Activated naive CD8-positive, alpha-beta T cell treated with anti-CD3 and anti-CD28 coated beads, Interleukin-2, amount 10 ng/mL, durations not matched to agents 7 days and 5 days (primary cell): ENCODE measurements around the gene PITRM1. TPM values are rescaled to one million over a fixed set of nuclear protein-coding genes. Genes with fewer than 3 reads are reported as not detected.

Experiments
- ATAC-seq: fragments of 150-1000 bp; cut with Tn5 transposase; one replicate; pipeline ENCODE4 v1.10.0; 2021; ENCODE audit warnings: low read depth, moderate library complexity
- POLR2A ChIA-PET: fragments of 350-600 bp; sonication (Branson Sonifier 250); formaldehyde crosslinking; loops from one replicate; lab custom pipeline; 2021; ENCODE audit warnings: antibody characterized with exemption; lab: Charles Lee
- DNase-seq: peaks from one replicate; pipeline ENCODE4 v3.0.0; 2021
- H3K27ac Mint-ChIP-seq: one replicate; pipeline ENCODE4 v1.8.0; 2022; ENCODE audit warnings: mild to moderate bottlenecking, mixed read lengths
- H3K27me3 Mint-ChIP-seq: one replicate; pipeline ENCODE4 v1.8.0; 2022; ENCODE audit warnings: mild to moderate bottlenecking, moderate library complexity, mixed read lengths
- H3K36me3 Mint-ChIP-seq: one replicate; pipeline ENCODE4 v1.8.0; 2021; ENCODE audit warnings: mild to moderate bottlenecking, mixed read lengths
- H3K4me1 Mint-ChIP-seq: one replicate; pipeline ENCODE4 v1.8.0; 2021; ENCODE audit warnings: mixed read lengths
- H3K4me3 Mint-ChIP-seq: one replicate; pipeline ENCODE4 v1.8.0; 2022; ENCODE audit warnings: mild to moderate bottlenecking, moderate library complexity, mixed read lengths
- H3K9me3 Mint-ChIP-seq: one replicate; pipeline ENCODE4 v1.8.0; 2021; ENCODE audit warnings: mixed read lengths
- total RNA-seq, 2 experiments: library from RNA; stranded (reverse); gene quantifications; one replicate each; pipeline ENCODE4 v1.2.3, GENCODE V29; 2021

The PITRM1 gene
- total RNA-seq, 2 experiments from 2014 or later: 64.4 to 65.2 TPM

DNA sequence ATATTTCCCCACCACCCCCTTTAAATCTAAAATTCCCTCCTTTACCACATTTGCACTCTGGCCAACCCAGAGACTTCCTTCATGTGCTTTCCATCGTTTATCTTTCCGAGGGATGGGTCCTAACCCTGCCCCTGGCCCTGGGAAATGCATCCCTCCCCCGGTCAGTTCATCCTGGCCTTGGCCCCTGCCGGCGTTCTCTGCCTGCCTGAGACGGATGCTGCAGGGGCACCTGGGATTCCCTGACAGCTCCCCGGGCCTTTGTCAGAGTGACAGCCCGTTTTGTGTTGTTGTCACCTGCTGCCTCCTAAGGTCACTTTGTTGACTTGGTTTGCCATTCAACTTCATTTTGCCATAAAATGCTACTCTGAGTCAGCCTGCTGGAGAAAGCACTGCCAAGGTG lies 34.8 kb upstream of the PITRM1 start:
- ATAC-seq (no peak), DNase-seq (no peak)
- no peak overlapping the region for H3K4me3 Mint-ChIP-seq
- H3K27ac Mint-ChIP-seq: no peak overlapping the region
- H3K4me1 Mint-ChIP-seq: no peaks in the 10 kb centered on the region
- no peaks in the 10 kb centered on the region for H3K9me3 Mint-ChIP-seq
- H3K27me3 Mint-ChIP-seq: peaks cover 47% of the 10 kb centered on the region
- H3K36me3 Mint-ChIP-seq: no peaks in the 10 kb centered on the region
- POLR2A ChIA-PET: no interaction called here

DNA sequence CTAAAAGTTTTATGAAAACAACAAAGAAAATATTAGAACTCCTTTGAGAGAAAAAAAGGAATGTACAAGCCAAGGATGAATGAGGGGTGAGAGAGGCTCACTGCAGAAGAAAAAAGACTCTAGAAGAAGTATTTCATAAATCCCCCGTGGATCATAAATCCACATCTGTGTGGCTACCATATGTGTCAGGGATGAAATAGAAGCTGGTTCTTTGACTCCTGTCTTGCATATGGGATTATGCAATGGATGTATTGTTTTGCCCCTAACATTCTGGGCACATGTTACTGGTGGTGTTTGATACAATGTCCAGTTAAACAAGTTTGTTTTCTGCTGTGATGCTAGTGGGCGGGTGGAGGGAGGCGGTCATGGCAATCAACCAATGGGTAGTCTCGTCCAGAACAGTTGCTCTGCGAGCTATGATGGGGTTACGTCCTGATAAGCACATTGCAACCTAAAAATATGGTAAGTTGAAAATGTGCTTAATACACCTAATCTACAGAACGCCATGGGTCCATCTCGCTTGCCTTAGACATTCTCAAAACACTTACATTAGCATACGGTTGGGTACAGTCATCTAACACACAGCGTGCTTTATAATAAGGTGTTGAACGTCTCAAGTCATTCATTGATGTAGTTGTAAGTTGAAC lies 34.1 kb upstream of the PITRM1 start:
- peaks cover 53% of the 10 kb centered on the region for H3K27me3 Mint-ChIP-seq

DNA sequence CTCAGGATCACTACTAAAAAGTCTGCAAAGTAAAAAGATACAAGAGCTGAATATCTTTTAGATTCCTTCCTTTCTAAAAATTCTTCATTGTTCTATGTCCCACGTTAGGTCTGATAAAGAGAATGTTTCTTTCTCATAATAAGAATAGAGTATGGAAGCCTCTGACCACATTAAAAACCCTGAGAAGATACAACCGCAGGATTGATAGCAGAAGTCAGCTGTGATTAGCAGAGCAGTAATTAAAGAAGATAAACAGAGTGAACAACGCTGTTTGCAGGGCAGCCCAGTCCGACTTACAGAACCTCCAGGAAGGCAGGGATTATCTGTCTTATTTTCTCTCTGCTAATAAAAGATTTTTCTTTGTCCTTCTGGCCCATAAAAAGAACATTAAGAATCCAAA lies 31.4 kb upstream of the PITRM1 start:
- ATAC-seq (no peak), DNase-seq (no peak)
- POLR2A ChIA-PET: no interaction called here
- peaks cover 11% of the 10 kb centered on the region for H3K4me1 Mint-ChIP-seq
- H3K36me3 Mint-ChIP-seq: no peaks in the 10 kb centered on the region
- peaks cover 65% of the 10 kb centered on the region for H3K27me3 Mint-ChIP-seq
- no peaks in the 10 kb centered on the region for H3K9me3 Mint-ChIP-seq
- H3K4me3 Mint-ChIP-seq: no peak overlapping the region
- H3K27ac Mint-ChIP-seq: no peak overlapping the region

More for the DNA sequence above, 34.1 kb upstream of the PITRM1 start:
- no peak overlapping the region for H3K27ac Mint-ChIP-seq
- no peaks in the 10 kb centered on the region for H3K9me3 Mint-ChIP-seq
- POLR2A ChIA-PET: no interaction called here
- H3K36me3 Mint-ChIP-seq: no peaks in the 10 kb centered on the region
- H3K4me1 Mint-ChIP-seq: no peaks in the 10 kb centered on the region
- H3K4me3 Mint-ChIP-seq: no peak overlapping the region
- DNase-seq (no peak), ATAC-seq (no peak)

DNA sequence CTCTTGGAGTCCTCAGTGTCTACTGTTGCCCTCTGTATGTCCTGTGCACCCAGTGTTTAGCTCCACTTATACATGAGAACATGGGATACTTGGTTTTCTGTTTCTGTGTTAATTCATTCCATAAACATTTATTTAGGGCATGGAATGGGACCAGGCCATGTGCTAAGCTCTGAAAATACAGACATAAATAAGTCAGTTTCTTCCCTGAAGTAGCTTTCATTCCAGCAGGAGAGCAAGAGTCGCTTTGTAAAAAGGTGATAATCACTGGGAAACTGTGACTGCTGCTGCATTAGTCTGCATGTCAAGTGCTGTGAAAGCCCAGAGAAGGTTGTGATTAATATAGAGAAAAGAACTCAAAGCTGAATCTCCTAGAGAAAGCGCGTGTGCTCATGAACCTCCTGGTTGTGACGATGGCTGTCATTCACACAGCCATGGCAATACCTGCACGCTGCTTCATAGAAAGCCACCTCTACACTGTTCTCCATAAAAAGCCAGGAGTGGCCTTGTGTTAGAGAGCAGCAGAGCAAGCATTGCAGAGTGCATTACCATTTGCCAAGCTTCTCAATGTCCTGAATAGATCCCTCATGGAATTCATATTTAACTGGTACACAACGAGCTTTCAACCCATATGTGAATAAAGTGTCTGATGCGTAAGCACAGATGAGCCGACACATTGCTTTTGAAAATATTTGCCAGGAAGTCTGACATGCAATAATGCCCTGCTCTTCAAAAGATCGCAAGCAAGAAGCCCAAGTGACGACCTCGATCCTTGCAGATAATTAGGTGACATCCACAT lies 30.6 kb upstream of the PITRM1 start:
- no peak for ATAC-seq
- Mint-ChIP-seq H3K36me3 (no peaks in the 10 kb centered on the region), H3K4me1 (peaks cover 16% of the 10 kb centered on the region), H3K27me3 (peaks cover 66% of the 10 kb centered on the region), H3K4me3 (no peak overlapping the region), H3K9me3 (no peaks in the 10 kb centered on the region), H3K27ac (no peak overlapping the region)
- DNase-seq: no peak
- POLR2A ChIA-PET: no interaction called here

DNA sequence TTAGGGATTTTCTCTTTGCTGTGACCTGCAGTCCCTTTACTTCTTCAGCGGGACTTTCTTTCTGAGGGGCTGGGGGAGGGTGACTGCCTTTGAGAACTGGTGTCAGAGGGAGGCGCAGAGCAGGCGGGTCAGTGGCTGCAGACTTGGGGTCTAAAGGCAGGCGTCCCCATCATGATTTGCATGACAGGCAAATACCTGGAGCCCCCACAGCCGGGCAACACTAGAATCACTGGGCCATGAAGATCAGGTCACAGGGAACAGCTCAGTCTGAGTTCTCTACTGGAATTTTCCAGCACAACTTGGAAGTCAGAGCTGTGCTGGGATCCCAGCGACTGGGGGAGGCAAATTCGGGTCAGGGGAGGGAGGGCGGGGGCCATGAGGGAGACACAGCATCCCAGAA lies 29.2 kb upstream of the PITRM1 start:
- peaks cover 65% of the 10 kb centered on the region for H3K27me3 Mint-ChIP-seq
- H3K4me3 Mint-ChIP-seq: no peak overlapping the region
- ATAC-seq (no peak), DNase-seq (no peak)
- H3K9me3 Mint-ChIP-seq: no peaks in the 10 kb centered on the region
- peaks cover 25% of the 10 kb centered on the region for H3K4me1 Mint-ChIP-seq
- H3K27ac Mint-ChIP-seq: no peak overlapping the region
- POLR2A ChIA-PET: no interaction called here
- no peaks in the 10 kb centered on the region for H3K36me3 Mint-ChIP-seq

DNA sequence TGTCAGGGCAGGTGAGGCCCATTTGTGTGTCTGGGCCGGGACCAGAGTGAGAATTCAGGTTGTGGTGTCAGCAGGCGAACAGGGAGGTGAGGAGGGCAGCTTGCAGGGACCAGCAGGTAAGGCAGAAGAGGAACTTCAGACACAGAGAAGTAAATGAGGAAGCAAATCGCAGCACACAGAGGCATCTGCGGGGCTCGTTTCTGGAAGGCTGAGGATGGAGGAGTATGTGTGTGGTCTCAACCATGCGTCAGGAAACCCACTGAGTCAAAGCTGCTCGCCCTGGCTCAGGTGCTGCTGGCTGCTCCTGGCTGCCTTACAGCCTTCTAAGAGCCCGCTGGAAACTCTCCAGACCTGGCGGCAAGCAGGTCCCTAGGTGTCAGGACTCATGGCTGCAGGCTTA lies 26.9 kb upstream of the PITRM1 start:
- H3K4me3 Mint-ChIP-seq: peak overlapping the region; percentile 58
- POLR2A ChIA-PET: no interaction called here
- peaks cover 75% of the 10 kb centered on the region for H3K27me3 Mint-ChIP-seq
- H3K27ac Mint-ChIP-seq: no peak overlapping the region
- H3K4me1 Mint-ChIP-seq: peaks cover 27% of the 10 kb centered on the region
- H3K36me3 Mint-ChIP-seq: no peaks in the 10 kb centered on the region
- H3K9me3 Mint-ChIP-seq: no peaks in the 10 kb centered on the region
- DNase-seq (no peak), ATAC-seq (peak; percentile 77)

DNA sequence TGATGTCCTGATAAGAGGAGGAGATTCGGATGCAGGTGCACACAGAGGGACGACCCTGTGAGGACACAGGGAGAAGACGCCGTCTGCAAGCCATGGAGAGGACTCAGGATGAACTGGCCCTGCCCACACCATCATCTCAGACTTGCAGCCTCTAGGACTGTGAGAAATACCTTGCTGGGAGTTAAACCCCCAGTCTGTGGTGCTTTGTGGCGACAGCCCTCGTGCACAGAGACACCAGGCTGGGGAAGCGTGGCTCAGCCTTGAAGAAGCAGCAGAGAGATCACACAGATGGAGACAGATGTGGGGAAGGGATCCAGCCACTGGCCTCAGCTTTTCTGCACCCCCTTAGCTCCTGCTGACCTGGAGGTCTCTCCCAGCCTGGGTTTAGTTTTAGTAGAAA lies 26.3 kb upstream of the PITRM1 start:
- POLR2A ChIA-PET: no interaction called here
- peaks cover 27% of the 10 kb centered on the region for H3K4me1 Mint-ChIP-seq
- H3K27me3 Mint-ChIP-seq: peaks cover 76% of the 10 kb centered on the region
- DNase-seq (no peak), ATAC-seq (no peak)
- no peak overlapping the region for H3K27ac Mint-ChIP-seq
- no peaks in the 10 kb centered on the region for H3K36me3 Mint-ChIP-seq
- H3K4me3 Mint-ChIP-seq: peak overlapping the region; percentile 62
- H3K9me3 Mint-ChIP-seq: no peaks in the 10 kb centered on the region

DNA sequence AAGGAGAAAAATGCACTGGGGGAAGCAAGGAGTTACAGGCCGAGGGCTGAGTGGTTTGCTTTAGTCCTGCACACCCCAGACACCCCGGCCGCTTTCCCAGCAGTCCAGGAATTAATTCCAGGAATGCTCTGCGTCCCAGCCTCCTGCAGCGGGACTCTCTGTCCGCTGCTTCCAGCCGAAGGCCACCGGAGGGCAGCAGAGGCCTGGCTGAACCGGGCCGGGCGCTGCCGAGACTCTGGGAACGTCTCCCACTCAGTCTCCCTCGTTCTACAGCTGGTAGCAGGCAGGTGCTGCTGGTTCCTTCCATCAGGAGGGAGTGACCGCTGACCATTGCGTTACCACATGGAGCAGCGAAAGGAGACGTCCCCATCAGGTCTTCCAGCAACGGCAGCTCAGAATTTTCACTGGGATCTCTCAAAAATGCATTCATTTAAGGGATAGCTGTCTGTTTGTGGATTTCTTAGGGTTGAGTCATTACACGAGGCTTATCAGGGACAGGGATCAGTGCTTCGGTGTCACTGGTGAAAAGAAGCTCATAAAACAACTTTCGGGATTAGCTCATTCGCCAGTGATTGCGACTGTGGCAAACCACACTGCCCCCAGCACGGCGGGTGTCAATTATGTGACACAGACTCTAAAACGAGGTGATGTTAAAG lies 24.9 kb upstream of the PITRM1 start:
- POLR2A ChIA-PET: interaction anchor here (0.8 to 1.5 kb wide), 3 partner anchors 25 to 585 kb away, joined by 3 to 9 read pairs (median 3); partner anchors contain the start of gene PITRM1
- peaks cover 75% of the 10 kb centered on the region for H3K27me3 Mint-ChIP-seq
- H3K4me1 Mint-ChIP-seq: peaks cover 30% of the 10 kb centered on the region
- H3K4me3 Mint-ChIP-seq: peak overlapping the region; percentile 35
- DNase-seq (peak; percentile 72), ATAC-seq (peak; percentile 56)
- no peaks in the 10 kb centered on the region for H3K9me3 Mint-ChIP-seq
- no peak overlapping the region for H3K27ac Mint-ChIP-seq
- H3K36me3 Mint-ChIP-seq: no peaks in the 10 kb centered on the region

DNA sequence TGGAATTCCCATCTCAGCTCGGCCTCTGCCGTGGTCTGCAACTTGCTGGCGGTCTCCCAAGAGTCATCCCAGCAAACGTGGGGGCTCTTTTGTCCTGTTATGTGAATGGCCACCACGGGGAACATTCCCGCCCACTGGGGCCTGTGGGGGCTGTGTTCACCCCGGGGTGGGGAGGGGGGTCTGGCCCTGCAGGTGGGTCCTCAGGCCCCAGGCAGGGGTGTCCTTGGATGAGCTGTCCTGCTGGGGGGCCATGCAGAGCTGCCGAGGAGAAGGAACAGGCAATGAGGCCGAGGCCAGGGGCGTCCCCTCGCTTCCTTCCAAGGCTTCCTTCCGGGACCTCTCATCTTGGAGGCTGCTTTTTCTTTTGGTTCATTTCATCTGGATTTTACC lies 24.4 kb upstream of the PITRM1 start:
- no peaks in the 10 kb centered on the region for H3K36me3 Mint-ChIP-seq
- H3K4me3 Mint-ChIP-seq: no peak overlapping the region
- DNase-seq (no peak), ATAC-seq (no peak)
- peaks cover 74% of the 10 kb centered on the region for H3K27me3 Mint-ChIP-seq
- peaks cover 30% of the 10 kb centered on the region for H3K4me1 Mint-ChIP-seq
- no peak overlapping the region for H3K27ac Mint-ChIP-seq
- POLR2A ChIA-PET: interaction anchor here (0.8 to 1.5 kb wide), 3 partner anchors 24 to 586 kb away, joined by 3 to 9 read pairs (median 3); partner anchors contain the start of gene PITRM1
- H3K9me3 Mint-ChIP-seq: no peaks in the 10 kb centered on the region

DNA sequence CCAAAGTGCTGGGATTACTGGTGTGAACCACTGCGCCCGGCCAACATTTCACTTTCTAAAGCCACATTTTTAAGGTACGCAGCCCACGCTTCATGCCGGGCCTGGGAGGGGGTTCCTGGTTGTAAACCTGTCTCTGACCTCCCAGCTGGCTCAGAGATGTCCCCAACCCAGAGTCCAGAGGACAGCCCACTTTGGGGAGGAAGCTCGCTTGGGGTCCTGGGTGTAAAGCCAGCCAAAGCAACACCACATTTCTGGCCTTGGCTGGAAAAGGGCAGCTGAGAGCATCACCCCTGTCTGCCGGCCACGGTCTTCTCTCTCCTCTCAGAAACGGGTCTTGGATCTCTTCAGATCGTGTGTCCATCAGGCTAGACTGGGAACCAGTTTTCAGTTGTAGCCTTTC lies 23.9 kb upstream of the PITRM1 start:
- no peak for ATAC-seq
- H3K27me3 Mint-ChIP-seq: peaks cover 74% of the 10 kb centered on the region
- H3K36me3 Mint-ChIP-seq: no peaks in the 10 kb centered on the region

DNA sequence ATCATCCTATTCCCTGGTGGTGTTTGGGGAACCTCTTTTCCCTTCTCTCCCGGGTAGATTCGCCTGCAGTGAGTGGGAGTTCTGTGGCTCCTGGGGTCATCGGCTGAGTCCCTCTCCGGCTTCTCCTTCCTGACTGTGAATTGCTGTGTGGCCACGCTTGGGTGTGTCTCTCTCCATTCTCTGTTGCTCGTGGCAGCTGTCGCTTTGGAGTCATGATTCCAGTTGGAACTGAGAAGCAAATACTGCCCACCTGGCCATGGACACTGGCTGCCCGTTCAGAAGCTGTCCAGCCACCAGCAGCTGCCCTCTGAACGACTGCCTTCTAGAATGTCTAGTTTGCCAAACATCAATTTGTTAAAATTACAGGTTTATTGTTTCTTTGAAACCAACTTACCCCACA lies 23.1 kb upstream of the PITRM1 start:
- DNase-seq (no peak), ATAC-seq (no peak)
- Mint-ChIP-seq H3K4me1 (peaks cover 30% of the 10 kb centered on the region), H3K27me3 (peaks cover 74% of the 10 kb centered on the region), H3K4me3 (no peak overlapping the region), H3K36me3 (no peaks in the 10 kb centered on the region), H3K27ac (no peak overlapping the region), H3K9me3 (no peaks in the 10 kb centered on the region)
- POLR2A ChIA-PET: no interaction called here

More for the DNA sequence above, 23.9 kb upstream of the PITRM1 start:
- DNase-seq: no peak
- POLR2A ChIA-PET: interaction anchor here (1.5 kb wide), 1 partner anchor 24 kb away, joined by 9 read pairs; the partner anchor contains the start of gene PITRM1
- peaks cover 30% of the 10 kb centered on the region for H3K4me1 Mint-ChIP-seq
- H3K4me3 Mint-ChIP-seq: no peak overlapping the region
- no peak overlapping the region for H3K27ac Mint-ChIP-seq
- H3K9me3 Mint-ChIP-seq: no peaks in the 10 kb centered on the region

DNA sequence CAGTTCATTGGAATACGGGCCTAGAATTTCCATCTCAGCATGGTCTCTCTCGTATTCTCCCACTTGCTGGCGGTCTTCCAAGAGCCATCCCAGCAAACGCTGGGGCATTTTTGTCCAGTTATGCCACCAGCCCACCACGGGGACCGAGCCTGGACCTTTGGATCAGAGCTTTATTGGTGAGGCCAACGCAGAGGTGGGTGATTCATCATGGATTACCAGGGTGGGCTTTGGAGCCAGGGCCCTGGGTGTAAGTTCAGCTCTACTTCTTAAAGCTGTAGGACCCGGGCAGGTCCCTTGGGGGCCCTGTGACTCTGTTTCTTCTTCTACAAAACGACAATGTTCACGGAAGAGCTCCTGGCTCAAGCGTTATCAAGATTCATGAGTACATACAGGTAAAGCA lies 22.7 kb upstream of the PITRM1 start:
- no peak overlapping the region for H3K4me3 Mint-ChIP-seq
- ATAC-seq (no peak), DNase-seq (no peak)
- POLR2A ChIA-PET: no interaction called here
- no peaks in the 10 kb centered on the region for H3K9me3 Mint-ChIP-seq
- no peak overlapping the region for H3K27ac Mint-ChIP-seq
- H3K27me3 Mint-ChIP-seq: peaks cover 70% of the 10 kb centered on the region
- H3K4me1 Mint-ChIP-seq: peaks cover 30% of the 10 kb centered on the region
- no peaks in the 10 kb centered on the region for H3K36me3 Mint-ChIP-seq

DNA sequence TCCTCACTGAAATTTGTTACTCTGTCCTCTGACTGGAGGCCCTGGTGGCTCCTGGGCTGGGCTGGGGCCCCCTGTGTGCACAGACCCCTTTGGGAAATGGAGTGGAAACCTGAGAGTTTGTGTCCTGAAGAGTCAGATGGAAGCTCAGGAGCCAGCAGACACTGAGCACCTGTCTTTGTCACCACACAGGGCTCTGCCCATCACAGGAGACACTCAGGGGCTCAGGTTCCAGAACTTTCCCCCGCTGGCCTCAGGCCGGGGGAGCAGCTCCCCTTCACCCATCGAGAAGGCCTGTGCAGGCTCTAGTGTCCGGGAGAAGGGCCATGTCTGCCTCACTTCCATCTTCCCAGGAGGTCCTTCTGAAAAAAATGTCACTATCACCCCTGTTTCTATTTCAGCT lies 22.3 kb upstream of the PITRM1 start:
- H3K27me3 Mint-ChIP-seq: peaks cover 66% of the 10 kb centered on the region

More for the DNA sequence above, 22.3 kb upstream of the PITRM1 start:
- ATAC-seq (no peak), DNase-seq (no peak)
- Mint-ChIP-seq H3K27ac (no peak overlapping the region), H3K4me3 (no peak overlapping the region), H3K9me3 (no peaks in the 10 kb centered on the region), H3K36me3 (no peaks in the 10 kb centered on the region), H3K4me1 (peaks cover 26% of the 10 kb centered on the region)
- POLR2A ChIA-PET: no interaction called here
